Endodermal cell (in vitro differentiated cells): ENCODE data around the gene GID8. TPM values are rescaled to one million over a fixed set of nuclear protein-coding genes. Genes with fewer than 3 reads are reported as not detected.

Experiments
- DNase-seq: peaks from one replicate; pipeline ENCODE4 v3.0.0-alpha.2; 2017
- H3K27ac ChIP-seq: 2 replicates; pipeline ENCODE4 v1.5.1; 2013; ENCODE audit warnings: mild to moderate bottlenecking, low read depth, low read length, moderate library complexity
- H3K27me3 ChIP-seq: 2 replicates; pipeline ENCODE4 v1.6.1; 2013; ENCODE audit warnings: mild to moderate bottlenecking, low read length, moderate library complexity; ENCODE audit not compliant: insufficient read depth, control insufficient read depth, poor library complexity, severe bottlenecking
- H3K36me3 ChIP-seq: 2 replicates; pipeline ENCODE4 v1.7.0; 2013; ENCODE audit warnings: mild to moderate bottlenecking, low read length, moderate library complexity; ENCODE audit not compliant: control insufficient read depth, insufficient read depth
- H3K4me1 ChIP-seq: one replicate; pipeline ENCODE4 v1.7.0; 2013; ENCODE audit warnings: low read length; ENCODE audit not compliant: control insufficient read depth, insufficient read depth
- H3K4me3 ChIP-seq: 2 replicates; pipeline ENCODE4 v1.5.1; 2013; ENCODE audit warnings: mild to moderate bottlenecking, low read length, moderate library complexity
- H3K9ac ChIP-seq: 2 replicates; pipeline ENCODE4 v1.6.1; 2013; ENCODE audit warnings: mild to moderate bottlenecking, low read length, moderate library complexity; ENCODE audit not compliant: poor library complexity, severe bottlenecking; ENCODE audit errors: extremely low read depth
- H3K9me3 ChIP-seq: 2 replicates; pipeline ENCODE4 v1.6.1; 2013; ENCODE audit warnings: mild to moderate bottlenecking, low read length, moderate library complexity; ENCODE audit not compliant: control insufficient read depth
- H3K27ac Mint-ChIP-seq: 2 replicates; pipeline ENCODE4 v1.8.0; 2020; ENCODE audit warnings: mixed read lengths
- H3K27me3 Mint-ChIP-seq: 2 replicates; pipeline ENCODE4 v1.8.0; 2021; ENCODE audit warnings: mild to moderate bottlenecking, mixed read lengths; ENCODE audit not compliant: insufficient read depth
- H3K36me3 Mint-ChIP-seq: 2 replicates; pipeline ENCODE4 v1.8.0; 2020; ENCODE audit warnings: low read depth, mixed read lengths
- H3K4me1 Mint-ChIP-seq: 2 replicates; pipeline ENCODE4 v1.8.0; 2020; ENCODE audit warnings: mixed read lengths
- H3K4me3 Mint-ChIP-seq: 2 replicates; pipeline ENCODE4 v1.8.0; 2020; ENCODE audit warnings: mild to moderate bottlenecking, moderate library complexity, mixed read lengths
- H3K9me3 Mint-ChIP-seq: 2 replicates; pipeline ENCODE4 v1.8.0; 2020; ENCODE audit warnings: mild to moderate bottlenecking, mixed read lengths
- CTCF ChIP-seq: fragments of 200-600 bp; sonication (generic); conservative IDR thresholded peaks from 2 replicates; pipeline ENCODE4 v1.5.0; 2021; ENCODE audit warnings: antibody characterized with exemption, mild to moderate bottlenecking
- WGBS, 2 experiments: methylation state at CpG; one replicate each; pipeline versions ENCODE4 v1.1.5 to v1.1.7; 2013; ENCODE audit warnings: missing lambda C conversion rate in 2 of 2, mixed read lengths in 1 of 2; ENCODE audit not compliant: insufficient coverage in 1 of 2, insufficient read length in 1 of 2; 5-methylcytosine and 5-hydroxymethylcytosine counted together
- total RNA-seq, 2 donors: library from RNA; stranded (reverse); fragmentation: NEBNext Ultra II Directional in 1 of 2; extraction: Animal tissue kit (Norgen Biotek cat#: 25700) in 1 of 2; gene quantifications; 2 replicates in 1 of 2; 3 replicates in 1 of 2; pipeline ENCODE4 v1.2.1, GENCODE V29; 2021

Gene GID8
- total RNA-seq, 2 donors from 2014 or later = 51.5 to 52.1 TPM

- H3K4me1 ChIP-seq = no peaks in the 10 kb centered on the region
- peaks cover 17% of the 10 kb centered on the region for H3K27me3 Mint-ChIP-seq
- H3K9me3 ChIP-seq = no peaks in the 10 kb centered on the region
- 89 to 92% methylated on average over 23 to 25 of the region's 25 CpGs for WGBS, 2 experiments
- H3K4me1 Mint-ChIP-seq = no peaks in the 10 kb centered on the region
- H3K9me3 Mint-ChIP-seq = no peaks in the 10 kb centered on the region
- peaks cover 39% of the 10 kb centered on the region for H3K27me3 ChIP-seq
- H3K27ac Mint-ChIP-seq = no peak overlapping the region
- H3K4me3 Mint-ChIP-seq = no peak overlapping the region
- no peak overlapping the region for H3K4me3 ChIP-seq
- DNase-seq = no peak
- no peaks in the 10 kb centered on the region for H3K36me3 Mint-ChIP-seq
- H3K27ac ChIP-seq = no peak overlapping the region
- H3K36me3 ChIP-seq = no peaks in the 10 kb centered on the region
- no peak for TF ChIP-seq CTCF
- H3K9ac ChIP-seq = no peak overlapping the region
Measured at GRCh38 chr20:62995898-62996595, 58.1 kb downstream of the GID8 start.

GRCh38 chr20:62996596-62996982 lies 58.6 kb downstream of the GID8 start:
- Histone ChIP-seq H3K27me3 (peaks cover 45% of the 10 kb centered on the region), H3K4me1 (no peaks in the 10 kb centered on the region), H3K9ac (no peak overlapping the region), H3K36me3 (no peaks in the 10 kb centered on the region), H3K27ac (no peak overlapping the region), H3K9me3 (no peaks in the 10 kb centered on the region), H3K4me3 (no peak overlapping the region)
- no peaks in the 10 kb centered on the region for H3K9me3 Mint-ChIP-seq
- H3K4me3 Mint-ChIP-seq = no peak overlapping the region
- no peaks in the 10 kb centered on the region for H3K4me1 Mint-ChIP-seq
- 92% methylated on average over 12 to 14 of the region's 14 CpGs for WGBS, 2 experiments
- H3K27me3 Mint-ChIP-seq = peaks cover 22% of the 10 kb centered on the region
- no peaks in the 10 kb centered on the region for H3K36me3 Mint-ChIP-seq
- no peak overlapping the region for H3K27ac Mint-ChIP-seq
- no peak for DNase-seq
- TF ChIP-seq CTCF = no peak

GRCh38 chr20:62997417-62998035 lies 59.6 kb downstream of the GID8 start:
- WGBS, 2 experiments = 56 to 67% methylated on average over 13 to 20 of the region's 20 CpGs
- H3K9me3 ChIP-seq = no peaks in the 10 kb centered on the region
- no peak overlapping the region for H3K9ac ChIP-seq
- no peaks in the 10 kb centered on the region for H3K4me1 Mint-ChIP-seq
- H3K4me3 Mint-ChIP-seq = no peak overlapping the region
- H3K27ac Mint-ChIP-seq = no peak overlapping the region
- no peaks in the 10 kb centered on the region for H3K4me1 ChIP-seq
- H3K27me3 ChIP-seq = peaks cover 54% of the 10 kb centered on the region
- no peak for TF ChIP-seq CTCF
- no peaks in the 10 kb centered on the region for H3K36me3 Mint-ChIP-seq
- H3K9me3 Mint-ChIP-seq = no peaks in the 10 kb centered on the region
- no peak overlapping the region for H3K4me3 ChIP-seq
- no peak overlapping the region for H3K27ac ChIP-seq
- H3K36me3 ChIP-seq = no peaks in the 10 kb centered on the region
- peaks cover 27% of the 10 kb centered on the region for H3K27me3 Mint-ChIP-seq
- no peak for DNase-seq

Other genes with a start within 250 kb of the GID8 start
- gene NTSR1, start 229.3 kb upstream of the GID8 start, total RNA-seq = under 1 TPM; 0.11 to 0.62 TPM
- gene MRGBP, start 141.7 kb upstream of the GID8 start, total RNA-seq = 10 to 100 TPM; 14.3 to 18.7 TPM
- gene OGFR, start 133.3 kb upstream of the GID8 start, total RNA-seq = 10 to 100 TPM; 28.1 to 28.5 TPM
- gene COL9A3, start 121.1 kb upstream of the GID8 start, total RNA-seq = 100 to 1,000 TPM in 1 of 2 donors, 10 to 100 TPM in 1; 48.9 to 133 TPM
- 10 to 100 TPM; 15.8 to 17.4 TPM for gene TCFL5, start 76.3 kb upstream of the GID8 start, total RNA-seq
- 10 to 100 TPM; 53.5 to 68.3 TPM for gene DIDO1, start 11.6 kb upstream of the GID8 start, total RNA-seq
- 10 to 100 TPM in 1 of 2 donors, 1 to 10 TPM in 1; 8.9 to 10.2 TPM for gene SLC17A9, start 14.6 kb downstream of the GID8 start, total RNA-seq
- gene BHLHE23, start 68.8 kb downstream of the GID8 start, total RNA-seq = not detected